Inflammatory macrophage treated with lipopolysaccharide for 1 hour (primary cell): ENCODE data around the gene NRDC.

Experiments
- DNase-seq, 2 donors: peaks; one replicate each; pipeline ENCODE4 v3.0.0-alpha.2; 2020 to 2022

The NRDC gene

DNA sequence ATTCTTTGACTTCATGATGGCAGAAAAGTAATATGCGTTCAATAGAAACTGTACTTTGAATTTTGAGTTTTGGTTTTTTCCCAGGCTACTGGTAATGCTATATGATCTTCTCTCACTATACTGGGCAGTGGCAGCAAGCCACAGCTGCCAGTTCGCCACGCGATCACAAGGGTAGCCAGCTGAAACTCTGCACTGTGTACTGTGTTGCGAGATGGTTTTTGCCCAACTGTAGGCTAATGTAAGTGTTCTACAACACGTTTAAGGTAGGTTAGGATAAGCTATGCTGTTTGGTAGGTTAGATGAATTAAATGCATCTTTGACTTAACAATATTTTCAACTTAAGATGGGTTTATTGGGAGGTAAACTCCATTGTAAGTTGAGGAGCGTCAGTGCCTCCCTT, 123.1 kb downstream of the NRDC start:
- DNase-seq = no peak

DNA sequence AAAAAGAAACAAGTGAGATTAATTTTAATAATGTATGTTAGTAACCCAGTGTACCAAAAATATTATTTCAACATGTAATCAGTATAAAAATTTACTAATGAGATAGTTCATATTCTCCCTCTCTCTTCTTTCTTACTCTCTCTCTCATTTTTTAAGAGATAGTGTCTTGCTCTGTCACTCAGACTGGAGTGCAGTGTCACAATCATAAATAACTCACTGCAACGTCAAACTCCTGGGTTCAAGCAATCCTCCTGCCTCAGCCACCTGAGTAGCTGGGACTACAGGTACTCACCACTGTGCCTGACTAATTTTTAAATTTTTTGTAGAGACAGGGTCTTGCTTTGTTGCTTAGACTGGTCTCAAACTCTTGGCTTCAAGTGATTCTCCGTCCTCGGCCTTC, 123.9 kb downstream of the NRDC start:
- no peak for DNase-seq

DNA sequence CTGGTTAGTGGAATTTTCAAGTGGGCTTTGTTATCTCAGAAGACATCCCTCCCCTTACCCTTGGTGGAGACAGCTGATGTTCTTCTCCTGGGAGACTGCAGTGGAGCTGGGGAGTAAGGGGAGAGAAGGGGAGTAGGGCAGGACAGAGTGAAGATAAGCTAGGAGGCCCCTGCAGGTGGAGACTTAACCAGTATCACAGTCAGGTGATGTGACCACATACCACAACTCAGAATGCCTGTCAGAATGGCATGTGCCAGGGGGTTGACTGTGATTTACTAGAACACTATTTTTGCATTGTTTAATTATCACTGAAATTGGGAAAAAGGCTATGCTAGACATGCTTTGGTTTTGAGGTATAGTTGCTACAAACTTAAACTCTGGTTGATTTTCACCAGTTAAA, 124.6 kb downstream of the NRDC start:
- no peak for DNase-seq

DNA sequence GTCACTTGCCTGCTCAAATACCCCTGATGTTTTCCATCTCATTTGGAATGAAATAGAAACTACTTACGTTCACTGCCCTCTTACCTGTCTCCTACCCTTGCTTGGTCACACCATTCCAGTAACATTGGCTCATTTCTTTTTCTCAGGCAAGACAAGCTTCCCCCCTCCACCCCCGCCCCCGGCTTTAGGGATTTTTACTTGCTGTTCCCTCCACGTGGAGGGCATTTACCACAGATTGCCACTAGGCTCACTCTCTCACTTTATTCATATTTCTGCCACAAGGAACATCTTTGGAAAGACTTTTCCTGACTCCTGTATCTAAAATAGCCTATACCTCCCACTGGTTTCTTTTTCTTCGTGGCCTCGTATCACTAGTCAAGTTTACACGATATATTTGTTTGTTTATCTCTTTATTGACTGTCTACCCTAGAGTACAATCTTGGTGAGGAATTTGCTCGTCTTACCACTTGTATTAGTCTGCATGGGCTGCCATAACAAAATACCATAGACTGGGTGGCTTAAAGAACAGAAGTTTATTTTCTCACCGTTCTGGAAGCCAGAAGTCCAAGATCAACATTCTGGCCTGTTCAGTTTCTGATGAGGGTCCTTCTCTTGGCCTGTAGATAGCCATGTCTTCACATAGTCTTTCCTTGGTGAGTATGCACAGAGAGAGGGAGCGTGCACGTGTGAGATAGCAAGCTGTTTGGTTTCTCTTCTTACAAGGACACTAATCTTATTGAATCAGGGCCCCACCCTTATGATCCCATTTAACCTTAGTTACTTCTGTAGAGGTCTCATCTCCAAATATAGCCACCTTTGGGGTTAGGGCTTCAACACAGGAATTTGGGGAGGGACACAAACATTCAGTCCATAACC, 126.2 kb downstream of the NRDC start:
- no peak for DNase-seq

DNA sequence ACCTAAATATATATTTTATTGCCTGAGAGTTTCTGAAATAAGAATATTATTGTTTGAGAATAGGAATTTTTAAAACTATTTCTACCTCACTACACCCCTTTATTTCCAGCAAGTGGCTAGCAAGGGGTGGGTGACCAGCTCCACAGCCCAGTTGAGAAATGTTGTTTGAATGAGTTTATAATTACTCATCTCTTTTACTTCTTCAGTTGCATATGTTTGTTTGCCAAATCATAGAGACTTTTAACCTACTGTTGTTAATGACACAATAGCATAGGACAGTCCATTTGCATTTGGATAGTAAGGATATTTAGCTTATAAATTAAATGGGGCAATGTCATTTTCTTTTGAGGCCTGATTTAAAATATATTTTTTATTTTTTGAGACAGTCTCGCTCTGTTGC, 127.8 kb downstream of the NRDC start:
- DNase-seq = peak in 1 of 2 donors; percentile 30

DNA sequence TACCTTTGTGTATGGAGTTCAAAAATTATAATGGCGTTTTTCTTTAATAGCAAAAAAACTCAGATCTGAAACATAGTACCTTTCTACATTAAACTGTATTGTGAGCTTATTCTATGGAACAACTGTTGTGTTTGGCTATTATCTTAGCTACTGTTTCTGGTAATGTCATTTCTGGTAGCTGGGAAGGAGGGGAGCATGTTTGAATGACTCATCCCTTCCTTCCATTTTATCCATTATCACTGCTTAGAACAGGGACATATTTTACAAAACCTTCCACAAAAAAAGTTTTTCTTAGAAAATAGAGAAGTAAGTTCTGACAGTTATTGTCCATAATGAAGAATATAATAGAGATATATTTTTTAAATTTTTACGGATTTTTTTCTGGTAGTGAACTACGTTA, 128.3 kb downstream of the NRDC start:
- DNase-seq = no peak

DNA sequence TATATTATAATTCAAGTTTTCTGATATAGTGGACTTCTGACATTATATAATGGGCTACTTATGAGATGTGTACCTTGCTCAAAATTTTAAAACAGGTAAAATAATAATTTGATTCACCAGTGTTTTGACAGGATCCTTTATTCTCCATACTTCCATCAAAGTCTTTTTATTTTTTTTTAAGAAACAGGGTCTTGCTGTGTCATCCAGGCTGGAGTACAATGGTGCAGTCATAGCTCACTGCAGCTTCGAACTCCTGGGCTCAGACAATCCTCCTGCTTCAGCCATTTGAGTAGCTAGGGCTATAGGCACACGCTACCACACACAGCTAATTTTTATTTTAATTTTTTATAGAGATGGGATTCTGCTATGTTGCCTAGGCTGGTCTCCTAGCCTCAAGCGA, 129.4 kb downstream of the NRDC start:
- no peak for DNase-seq

DNA sequence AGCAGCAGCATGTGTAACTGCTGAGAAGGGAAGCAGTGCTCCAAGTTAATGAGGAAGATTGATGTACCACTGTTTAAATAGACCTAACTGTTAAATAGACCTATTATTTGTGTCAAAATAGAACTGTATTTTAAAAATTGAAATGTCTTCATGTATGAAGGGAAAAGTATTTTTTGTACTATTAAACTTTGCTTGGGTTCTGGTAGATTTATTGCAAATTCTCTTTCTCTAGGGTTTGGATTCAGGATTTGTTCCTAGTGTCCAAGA, 133.3 kb downstream of the NRDC start:
- DNase-seq = no peak

DNA sequence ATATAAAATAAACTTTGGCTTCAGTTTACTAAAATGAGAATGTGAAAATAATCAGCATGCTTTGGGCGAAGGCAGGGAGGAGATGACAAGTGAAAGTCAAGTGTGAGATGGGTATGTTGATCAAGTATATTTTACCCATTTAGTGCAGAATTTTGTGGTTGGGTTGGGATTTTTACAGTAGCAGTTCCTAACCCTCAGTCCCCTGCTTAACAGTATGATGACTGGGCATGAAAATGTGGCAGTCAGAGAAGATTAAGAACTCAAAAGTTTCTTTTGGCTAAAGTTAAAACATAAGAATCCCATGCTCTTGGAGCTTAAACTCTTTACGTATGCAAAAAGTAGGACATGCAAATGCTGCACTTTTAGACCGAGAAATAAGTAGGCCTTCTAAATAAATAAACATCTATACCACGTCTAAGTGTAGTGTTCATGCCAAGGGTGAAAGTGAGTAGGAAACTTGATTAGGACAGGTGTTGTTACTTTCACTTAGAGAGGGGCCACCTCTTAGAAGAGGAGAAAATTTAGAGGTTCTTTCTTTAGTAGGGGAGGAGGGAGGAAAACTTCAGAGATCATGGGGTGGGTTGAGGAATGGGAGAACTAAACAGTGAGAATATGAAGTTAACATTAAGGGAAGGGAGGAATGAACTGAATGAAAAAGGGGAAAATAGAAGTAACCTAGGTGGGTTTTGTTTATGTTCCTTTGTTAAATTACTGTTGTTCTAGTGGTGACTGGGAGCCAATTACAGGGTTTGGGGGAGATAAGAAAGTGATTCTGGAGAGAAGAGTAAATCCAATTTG, 133.8 kb downstream of the NRDC start:
- no peak for DNase-seq

DNA sequence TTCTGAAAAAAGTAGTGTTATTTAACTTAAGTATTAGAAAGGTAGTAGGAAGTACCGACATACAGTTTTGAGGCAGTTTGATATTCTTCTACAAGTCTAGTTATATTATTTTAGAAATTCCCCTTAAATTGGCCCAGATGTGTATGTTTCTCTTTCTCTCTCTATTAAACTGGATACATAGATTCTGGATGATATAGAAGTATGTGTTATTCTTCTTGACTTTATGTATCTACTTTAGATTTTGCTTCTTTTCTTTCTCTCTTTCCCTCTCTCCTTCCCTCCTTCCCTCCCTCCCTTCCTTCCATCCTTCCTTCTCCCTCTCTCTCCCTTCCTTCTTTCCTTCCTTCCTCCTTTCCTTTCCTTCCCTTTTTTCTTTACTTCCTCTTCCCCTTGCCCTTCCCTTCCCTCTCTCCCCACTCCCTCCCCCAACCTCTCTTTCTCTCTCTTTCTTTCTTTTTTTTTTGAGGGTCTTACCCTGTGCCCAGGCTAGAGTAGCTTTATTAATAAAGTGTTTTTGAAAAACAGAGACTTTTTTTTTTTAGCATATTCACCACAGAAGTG, 137.3 kb downstream of the NRDC start:
- DNase-seq = no peak

DNA sequence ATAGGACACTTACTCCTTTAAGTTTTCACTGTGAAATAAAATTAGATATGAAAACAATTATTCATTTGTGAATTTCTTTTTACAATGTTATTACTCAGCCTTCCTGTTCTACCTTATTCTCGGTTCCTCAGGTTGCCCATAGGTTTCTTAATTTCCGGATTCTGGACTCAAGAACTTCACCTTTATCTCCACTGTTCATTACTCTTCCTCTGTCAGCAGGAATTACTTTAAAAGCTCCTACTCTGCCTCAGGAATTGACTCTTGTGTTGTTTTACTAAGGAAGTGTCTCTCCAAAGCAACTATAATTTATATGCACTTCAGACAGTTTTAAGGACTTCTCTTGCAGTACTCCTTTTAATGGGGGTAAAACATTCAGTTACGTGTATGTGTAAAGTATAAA, 137.9 kb downstream of the NRDC start:
- DNase-seq = no peak
